ENCODE results near the gene PSMB5. TPM values are rescaled to one million over a fixed set of nuclear protein-coding genes. Genes with fewer than 3 reads are reported as not detected.
A peak's percentile ranks its signal among the peaks of the same experiment; 100 is the strongest.

The PSMB5 gene
- total and polyA plus RNA-seq, 9 of the 15 experiments (the other 6 are each of a cell fraction or from before 2014, with no cell fraction given), result 198 to 1,870 (median 269) TPM

- TF ChIP-seq ZNF224 (CRISPR knock-in tag; IDR thresholded peaks at IDR 0.05) (no peak), TSC22D4 (tag; IDR thresholded peaks at IDR 0.05) (no peak), ZNF197 (CRISPR knock-in tag; IDR thresholded peaks at IDR 0.05; ENCODE audit: low read depth) (no peak), SNRNP70 (optimal IDR thresholded peaks at IDR 0.05; ENCODE audit: low read depth, low read length) (no peak), RAD51 (IDR thresholded peaks at IDR 0.05; ENCODE audit: borderline replicate concordance, low read depth) (no peak), CTCFL (IDR thresholded peaks at IDR 0.05; ENCODE audit: borderline replicate concordance, insufficient read depth, low read depth, low read length, poor library complexity, severe bottlenecking) (peak; percentile 27), TRIM25 (IDR thresholded peaks at IDR 0.05; ENCODE audit: borderline replicate concordance) (no peak), YY1 (IDR thresholded peaks at IDR 0.05; ENCODE audit: borderline replicate concordance in 1 of 3, control insufficient read depth in 1 of 3, extremely low read depth in 1 of 3, insufficient read depth in 3 of 3, insufficient read length in 1 of 3, insufficient replicate concordance in 2 of 3, low read depth in 1 of 3, low read length in 2 of 3) (peak; percentile 69 to 94 (median 82)), CGGBP1 (CRISPR knock-in tag; IDR thresholded peaks at IDR 0.05) (no peak), ZNF41 (CRISPR knock-in tag; conservative IDR thresholded peaks at IDR 0.05) (no peak), TCF7 (IDR thresholded peaks at IDR 0.05; ENCODE audit: borderline replicate concordance) (no peak), E4F1 (CRISPR knock-in tag; IDR thresholded peaks at IDR 0.05; ENCODE audit: borderline replicate concordance) (no peak), CBX8 (IDR thresholded peaks at IDR 0.05; ENCODE audit: borderline replicate concordance, extremely low read depth, low read depth, low read length, poor library complexity, severe bottlenecking) (no peak), ETS1 (conservative IDR thresholded peaks at IDR 0.05; ENCODE audit: control insufficient read depth, low read depth, low read length) (no peak; the same call in 1 of the 2 replicates), FOXA1 (IDR thresholded peaks at IDR 0.05; ENCODE audit: borderline replicate concordance) (no peak), ZC3H11A (IDR thresholded peaks at IDR 0.05; ENCODE audit: low read depth, low read length) (no peak)
Measured at GRCh38 chr14:23006544-23007419, 27.9 kb downstream of the PSMB5 start (continued).
